Ammon's horn (tissue), 1 donor: ENCODE data around the gene RASGRF1.

Source experiments
- DNase-seq: peaks from one replicate; pipeline ENCODE4 v3.0.0-alpha.2; 2016; ENCODE audit warnings: low spot score

RASGRF1 gene

GRCh38 chr15:78912316-78912715 lies 178.3 kb downstream of the RASGRF1 start:
- no peak for DNase-seq

GRCh38 chr15:78910271-78910670 lies 180.3 kb downstream of the RASGRF1 start:
- no peak for DNase-seq
